Astrocyte (in vitro differentiated cells and primary cell): ENCODE results near the gene DNAL1.

ENCODE experiments used
- EZH2 ChIP-seq: IDR thresholded peaks from 2 replicates; pipeline ENCODE4 v1.6.1; 2012; ENCODE audit warnings: mild to moderate bottlenecking, low read length, inconsistent platforms; ENCODE audit not compliant: insufficient read depth
- TF ChIP-seq, protein P1 (sequence below): IDR thresholded peaks from 2 replicates; pipeline ENCODE4 v1.5.1; 2011; ENCODE audit warnings: low read depth, mild to moderate bottlenecking, inconsistent platforms, low read length, moderate library complexity; ENCODE audit not compliant: insufficient read depth

DNA sequence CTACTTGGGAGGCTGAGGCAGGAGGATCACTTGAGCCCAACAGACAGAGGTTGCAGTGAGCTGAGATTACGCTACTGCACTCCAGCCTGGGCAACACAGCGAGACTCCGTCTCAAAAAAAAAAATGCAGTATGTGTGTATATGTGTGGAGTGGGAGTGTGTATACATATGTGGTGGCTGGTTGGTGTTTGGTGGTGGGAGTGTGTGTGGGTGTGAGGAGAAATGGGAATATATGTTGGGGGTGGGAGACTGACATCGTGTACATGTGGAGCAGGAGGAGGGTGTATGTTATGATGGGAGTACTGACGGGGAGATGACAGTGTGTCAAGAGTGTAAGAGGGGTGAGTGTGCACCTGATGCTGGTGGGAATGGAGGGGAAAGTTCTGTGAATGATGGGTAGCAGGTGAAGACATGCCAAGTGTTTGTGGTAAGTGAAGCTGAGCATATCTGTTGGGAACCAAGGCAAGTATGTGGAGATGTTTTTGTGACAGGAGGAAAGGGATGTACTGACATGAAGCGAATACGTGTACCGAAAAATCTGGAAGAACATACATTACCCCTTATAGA lies 65.2 kb downstream of the DNAL1 start:
- TF ChIP-seq, protein P1, sequence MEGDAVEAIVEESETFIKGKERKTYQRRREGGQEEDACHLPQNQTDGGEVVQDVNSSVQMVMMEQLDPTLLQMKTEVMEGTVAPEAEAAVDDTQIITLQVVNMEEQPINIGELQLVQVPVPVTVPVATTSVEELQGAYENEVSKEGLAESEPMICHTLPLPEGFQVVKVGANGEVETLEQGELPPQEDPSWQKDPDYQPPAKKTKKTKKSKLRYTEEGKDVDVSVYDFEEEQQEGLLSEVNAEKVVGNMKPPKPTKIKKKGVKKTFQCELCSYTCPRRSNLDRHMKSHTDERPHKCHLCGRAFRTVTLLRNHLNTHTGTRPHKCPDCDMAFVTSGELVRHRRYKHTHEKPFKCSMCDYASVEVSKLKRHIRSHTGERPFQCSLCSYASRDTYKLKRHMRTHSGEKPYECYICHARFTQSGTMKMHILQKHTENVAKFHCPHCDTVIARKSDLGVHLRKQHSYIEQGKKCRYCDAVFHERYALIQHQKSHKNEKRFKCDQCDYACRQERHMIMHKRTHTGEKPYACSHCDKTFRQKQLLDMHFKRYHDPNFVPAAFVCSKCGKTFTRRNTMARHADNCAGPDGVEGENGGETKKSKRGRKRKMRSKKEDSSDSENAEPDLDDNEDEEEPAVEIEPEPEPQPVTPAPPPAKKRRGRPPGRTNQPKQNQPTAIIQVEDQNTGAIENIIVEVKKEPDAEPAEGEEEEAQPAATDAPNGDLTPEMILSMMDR: no peak
- TF ChIP-seq EZH2: no peak
